PC-9 (cell line): ENCODE measurements around the gene C3. TPM values are rescaled to one million over a fixed set of nuclear protein-coding genes. Genes with fewer than 3 reads are reported as not detected.

ENCODE experiments used
- BruUV-seq: library from RNA; stranded (reverse); fragments of 400-500 nt; replicated peaks from 2 replicates; lab custom pipeline; 2021; lab: Mats Ljungman, UMichigan
- CTCF ChIA-PET: fragments of 300-600 bp; sonication (Branson Sonifier 250); formaldehyde crosslinking; loops from one replicate; lab custom pipeline; 2022; ENCODE audit warnings: antibody characterized with exemption; lab: Charles Lee
- POLR2A ChIA-PET: fragments of 300-600 bp; sonication (Branson Sonifier 250); formaldehyde crosslinking; loops from one replicate; lab custom pipeline; 2022; ENCODE audit warnings: antibody characterized with exemption; ENCODE audit not compliant: unreplicated experiment; lab: Charles Lee
- DNase-seq, 2 experiments: peaks; one replicate each; pipeline versions ENCODE4 v3.0.0 to v3.0.0-alpha.2; 2015 to 2022; ENCODE audit warnings: mixed read lengths in 1 of 2
- H2AFZ ChIP-seq: fragments of 200-600 bp; sonication (generic); 2 replicates; pipeline ENCODE4 v1.8.1; 2017; ENCODE audit warnings: antibody characterized with exemption
- H3F3A ChIP-seq: fragments of 200-600 bp; sonication (generic); 2 replicates; pipeline ENCODE4 v1.8.1; 2017; ENCODE audit warnings: antibody characterized with exemption, mild to moderate bottlenecking, low read depth; ENCODE audit not compliant: insufficient read depth
- H3K27ac ChIP-seq: fragments of 200-600 bp; sonication (generic); 2 replicates; pipeline ENCODE4 v1.6.1; 2016; ENCODE audit warnings: mixed run types
- H3K27me3 ChIP-seq: fragments of 200-600 bp; sonication (generic); 2 replicates; pipeline ENCODE4 v1.6.1; 2016; ENCODE audit warnings: low read depth, mixed run types; ENCODE audit not compliant: insufficient read depth
- H3K36me3 ChIP-seq: fragments of 200-600 bp; sonication (generic); 2 replicates; pipeline ENCODE4 v1.6.1; 2016; ENCODE audit warnings: low read depth, mixed run types
- H3K4me1 ChIP-seq: fragments of 200-600 bp; sonication (generic); replicated peaks from 2 replicates; pipeline ENCODE4 v1.6.1; 2016; ENCODE audit warnings: mixed run types; ENCODE audit not compliant: insufficient read depth
- H3K4me2 ChIP-seq: fragments of 200-600 bp; sonication (generic); 2 replicates; pipeline ENCODE4 v1.6.1; 2017; ENCODE audit warnings: mixed run types
- H3K4me3 ChIP-seq: fragments of 200-600 bp; sonication (generic); 2 replicates; pipeline ENCODE4 v1.6.1; 2016; ENCODE audit warnings: mixed run types
- H3K79me2 ChIP-seq: fragments of 200-600 bp; sonication (generic); 2 replicates; pipeline ENCODE4 v1.6.1; 2017; ENCODE audit warnings: low read depth, mixed run types
- H3K9me2 ChIP-seq: fragments of 200-600 bp; sonication (generic); 2 replicates; pipeline ENCODE4 v1.8.1; 2017; ENCODE audit warnings: mild to moderate bottlenecking; ENCODE audit not compliant: insufficient read depth
- H3K9me3 ChIP-seq: fragments of 200-600 bp; sonication (generic); 2 replicates; pipeline ENCODE4 v1.8.1; 2016; ENCODE audit warnings: low read depth; ENCODE audit not compliant: insufficient read depth
- H4K20me1 ChIP-seq: fragments of 200-600 bp; sonication (generic); 2 replicates; pipeline ENCODE4 v1.8.1; 2017; ENCODE audit not compliant: insufficient read depth
- EZH2 ChIP-seq: fragments of 200-600 bp; sonication (generic); IDR thresholded peaks from 2 replicates; pipeline ENCODE4 v1.8.0; 2017; ENCODE audit warnings: antibody characterized with exemption, low read depth
- intact Hi-C: fragments of 100-400 bp; cut with micrococcal nuclease; formaldehyde crosslinking; loops from one replicate; pipeline ENCODE4 v1.10.0; 2022; ENCODE audit not compliant: unreplicated experiment
- total RNA-seq: library from RNA; stranded (reverse); gene quantifications from 2 replicates; pipeline ENCODE4 v1.2.3, GENCODE V29; 2021
- TF ChIP-seq, protein P1 (sequence below): fragments of 200-600 bp; sonication (generic); conservative IDR thresholded peaks from 2 replicates; pipeline ENCODE4 v1.6.1; 2017; ENCODE audit warnings: mixed run types, antibody characterized with exemption, mild to moderate bottlenecking, moderate library complexity

The C3 gene
- total RNA-seq, 1 experiment from 2014 or later: 130 TPM

DNA sequence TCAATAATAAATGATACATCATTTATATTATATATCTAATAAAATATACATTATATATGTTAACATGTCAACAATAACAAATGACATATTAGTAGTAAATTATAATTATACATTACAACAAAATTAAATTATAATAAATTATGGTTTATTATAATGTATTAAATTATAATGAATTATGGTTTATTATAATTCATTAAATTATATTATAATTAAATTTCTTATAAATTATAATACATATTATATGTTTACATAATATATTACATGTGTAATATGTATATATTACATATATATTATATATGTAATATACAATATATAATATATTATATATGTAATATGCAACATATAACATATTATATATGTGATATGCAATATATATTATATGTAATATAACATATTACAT lies 20.5 kb downstream of the C3 start:
- no peak overlapping the region for H2AFZ ChIP-seq
- H3F3A ChIP-seq: no peaks in the 10 kb centered on the region
- H3K27ac ChIP-seq: no peak overlapping the region
- no peak overlapping the region for H3K4me3 ChIP-seq
- no peaks in the 10 kb centered on the region for H3K27me3 ChIP-seq
- H3K4me1 ChIP-seq: no peaks in the 10 kb centered on the region
- no peaks in the 10 kb centered on the region for H3K36me3 ChIP-seq
- no peaks in the 10 kb centered on the region for H3K9me2 ChIP-seq
- no peak overlapping the region for H3K4me2 ChIP-seq
- ChIA-PET POLR2A (no interaction called here), CTCF (no interaction called here)
- H3K79me2 ChIP-seq: no peaks in the 10 kb centered on the region
- H3K9me3 ChIP-seq: no peaks in the 10 kb centered on the region
- intact Hi-C loops: no loop called here
- no peak for DNase-seq
- BruUV-seq: no TSS peak
- H4K20me1 ChIP-seq: no peaks in the 10 kb centered on the region
- TF ChIP-seq, protein P1, sequence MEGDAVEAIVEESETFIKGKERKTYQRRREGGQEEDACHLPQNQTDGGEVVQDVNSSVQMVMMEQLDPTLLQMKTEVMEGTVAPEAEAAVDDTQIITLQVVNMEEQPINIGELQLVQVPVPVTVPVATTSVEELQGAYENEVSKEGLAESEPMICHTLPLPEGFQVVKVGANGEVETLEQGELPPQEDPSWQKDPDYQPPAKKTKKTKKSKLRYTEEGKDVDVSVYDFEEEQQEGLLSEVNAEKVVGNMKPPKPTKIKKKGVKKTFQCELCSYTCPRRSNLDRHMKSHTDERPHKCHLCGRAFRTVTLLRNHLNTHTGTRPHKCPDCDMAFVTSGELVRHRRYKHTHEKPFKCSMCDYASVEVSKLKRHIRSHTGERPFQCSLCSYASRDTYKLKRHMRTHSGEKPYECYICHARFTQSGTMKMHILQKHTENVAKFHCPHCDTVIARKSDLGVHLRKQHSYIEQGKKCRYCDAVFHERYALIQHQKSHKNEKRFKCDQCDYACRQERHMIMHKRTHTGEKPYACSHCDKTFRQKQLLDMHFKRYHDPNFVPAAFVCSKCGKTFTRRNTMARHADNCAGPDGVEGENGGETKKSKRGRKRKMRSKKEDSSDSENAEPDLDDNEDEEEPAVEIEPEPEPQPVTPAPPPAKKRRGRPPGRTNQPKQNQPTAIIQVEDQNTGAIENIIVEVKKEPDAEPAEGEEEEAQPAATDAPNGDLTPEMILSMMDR: no peak
- TF ChIP-seq EZH2: no peak

DNA sequence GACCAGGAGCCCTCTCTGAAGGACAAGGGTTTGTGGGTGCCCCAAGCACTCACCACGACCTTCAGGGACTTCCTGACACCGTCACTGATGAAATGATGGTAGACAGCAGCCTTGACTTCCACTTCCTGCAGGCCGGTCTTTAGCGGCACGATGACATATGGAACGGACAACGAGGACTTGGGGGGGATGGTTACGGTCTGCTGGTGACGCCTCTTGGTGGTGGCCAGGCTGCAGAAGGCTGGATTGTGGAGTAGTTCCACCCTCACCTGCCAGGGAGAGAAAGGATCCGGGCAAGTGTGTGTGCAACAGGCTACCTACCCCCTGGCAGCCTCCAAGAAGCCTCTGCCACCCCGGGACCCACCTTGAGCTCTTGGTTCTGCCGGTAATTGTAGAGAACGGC lies 23.2 kb downstream of the C3 start:
- intact Hi-C loops: no loop called here
- POLR2A ChIA-PET: interaction anchor here (0.6 kb wide), 1 partner anchor 48 kb away, joined by 3 read pairs; no protein-coding TSS in a partner anchor

DNA sequence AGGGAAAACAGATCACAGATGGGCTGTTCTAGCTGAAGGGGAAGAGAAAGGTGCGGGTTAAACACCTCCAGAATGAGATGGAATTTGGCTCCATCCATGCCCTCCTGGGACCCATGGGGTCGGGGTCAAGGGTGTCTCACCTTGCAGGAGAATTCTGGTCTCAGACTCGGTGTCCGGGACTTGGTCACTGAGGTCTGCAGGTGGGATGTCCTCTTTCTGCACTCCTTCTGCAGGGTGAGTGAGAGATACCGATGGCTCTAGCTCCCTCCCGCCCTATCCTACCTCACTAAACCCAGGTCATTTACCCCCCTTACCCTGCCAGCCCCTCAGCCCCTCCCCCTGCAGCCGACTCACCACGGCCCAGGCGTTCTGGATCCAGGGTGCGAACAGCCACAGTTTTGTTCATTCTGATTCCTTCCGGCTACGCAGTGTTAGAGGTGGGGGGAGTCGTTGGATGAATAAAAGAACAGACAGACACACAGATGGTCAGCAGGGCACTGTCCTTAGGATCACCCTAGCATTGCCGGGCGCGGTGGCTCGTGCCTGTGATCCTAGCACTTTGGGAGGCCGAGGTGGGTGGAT lies 24.1 kb downstream of the C3 start:
- POLR2A ChIA-PET: no interaction called here
- Histone ChIP-seq H3K4me2 (no peak overlapping the region), H3K27me3 (no peaks in the 10 kb centered on the region), H3K36me3 (no peaks in the 10 kb centered on the region), H3K4me3 (no peak overlapping the region), H3K4me1 (no peaks in the 10 kb centered on the region), H4K20me1 (no peaks in the 10 kb centered on the region), H3K9me3 (no peaks in the 10 kb centered on the region), H3K79me2 (no peaks in the 10 kb centered on the region), H3F3A (no peaks in the 10 kb centered on the region), H2AFZ (no peak overlapping the region), H3K27ac (no peak overlapping the region), H3K9me2 (no peaks in the 10 kb centered on the region)
- CTCF ChIA-PET: no interaction called here
- BruUV-seq: no TSS peak
- TF ChIP-seq EZH2: no peak
- TF ChIP-seq, protein P1: no peak
- no peak for DNase-seq
- intact Hi-C loops: no loop called here

More for the DNA sequence above, 23.2 kb downstream of the C3 start:
- BruUV-seq: no TSS peak
- H3K79me2 ChIP-seq: no peaks in the 10 kb centered on the region
- no peak overlapping the region for H3K4me2 ChIP-seq
- H3K36me3 ChIP-seq: no peaks in the 10 kb centered on the region
- no peak overlapping the region for H2AFZ ChIP-seq
- H3K4me3 ChIP-seq: no peak overlapping the region
- no peak for TF ChIP-seq EZH2
- H3K4me1 ChIP-seq: no peaks in the 10 kb centered on the region
- no peak for DNase-seq
- no peaks in the 10 kb centered on the region for H3K9me2 ChIP-seq
- H3K27ac ChIP-seq: no peak overlapping the region
- no peaks in the 10 kb centered on the region for H3K9me3 ChIP-seq
- no peaks in the 10 kb centered on the region for H3K27me3 ChIP-seq
- no peaks in the 10 kb centered on the region for H3F3A ChIP-seq
- CTCF ChIA-PET: no interaction called here
- no peaks in the 10 kb centered on the region for H4K20me1 ChIP-seq
